ENCODE results near the gene AGT.

The AGT gene

DNA sequence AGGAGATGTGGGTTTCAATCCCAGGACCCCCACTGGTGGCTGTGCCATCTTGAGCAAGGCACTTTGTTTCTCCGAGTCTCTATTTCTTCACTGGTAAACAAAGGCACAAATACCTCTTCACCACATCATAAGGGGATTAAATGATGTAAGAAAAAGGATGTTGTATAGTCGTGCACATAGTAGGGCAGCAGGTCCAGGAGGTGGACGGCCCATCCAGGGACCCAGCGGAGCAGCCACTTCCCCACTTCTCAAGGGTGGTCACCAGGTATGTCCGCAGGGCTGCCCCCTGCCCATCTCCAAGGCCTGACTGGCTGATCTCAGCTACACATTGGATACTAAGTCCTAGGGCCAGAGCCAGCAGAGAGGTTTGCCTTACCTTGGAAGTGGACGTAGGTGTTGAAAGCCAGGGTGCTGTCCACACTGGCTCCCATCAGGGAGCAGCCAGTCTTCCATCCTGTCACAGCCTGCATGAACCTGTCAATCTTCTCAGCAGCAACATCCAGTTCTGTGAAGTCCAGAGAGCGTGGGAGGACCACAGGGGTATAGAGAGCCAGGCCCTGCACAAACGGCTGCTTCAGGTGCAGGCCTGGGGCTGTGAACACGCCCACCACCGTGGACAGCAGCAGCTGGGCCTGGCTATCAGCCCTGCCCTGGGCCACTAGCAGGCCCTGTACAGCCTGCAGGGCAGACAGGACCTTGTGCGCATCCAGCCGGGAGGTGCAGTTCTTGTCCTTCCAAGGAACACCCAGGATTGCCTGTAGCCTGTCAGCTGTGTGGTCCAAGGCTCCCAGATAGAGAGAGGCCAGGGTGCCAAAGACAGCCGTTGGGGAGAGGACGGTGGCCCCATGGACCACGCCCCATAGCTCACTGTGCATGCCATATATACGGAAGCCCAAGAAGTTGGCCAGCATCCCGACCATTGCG is 4.0 kb downstream of the AGT start:
- Histone ChIP-seq H3K79me2 (no peaks in the 10 kb centered on the region), H3K9ac (no peak overlapping the region), H3K4me3 (ENCODE audit: low read depth, low read length) (no peak overlapping the region), H3K27ac (no peak overlapping the region), H3K36me3 (ENCODE audit: control insufficient read depth, insufficient read depth, low read length) (no peaks in the 10 kb centered on the region), H2AFZ (no peak overlapping the region), H3K27me3 (ENCODE audit: control insufficient read depth, insufficient read depth, low read length) (no peaks in the 10 kb centered on the region), H3K4me1 (peaks cover 5% of the 10 kb centered on the region), H3K4me2 (ENCODE audit: low read length) (no peak overlapping the region), H3K9me3 (ENCODE audit: control insufficient read depth, low read length) (no peaks in the 10 kb centered on the region)
- TF ChIP-seq, protein P1, sequence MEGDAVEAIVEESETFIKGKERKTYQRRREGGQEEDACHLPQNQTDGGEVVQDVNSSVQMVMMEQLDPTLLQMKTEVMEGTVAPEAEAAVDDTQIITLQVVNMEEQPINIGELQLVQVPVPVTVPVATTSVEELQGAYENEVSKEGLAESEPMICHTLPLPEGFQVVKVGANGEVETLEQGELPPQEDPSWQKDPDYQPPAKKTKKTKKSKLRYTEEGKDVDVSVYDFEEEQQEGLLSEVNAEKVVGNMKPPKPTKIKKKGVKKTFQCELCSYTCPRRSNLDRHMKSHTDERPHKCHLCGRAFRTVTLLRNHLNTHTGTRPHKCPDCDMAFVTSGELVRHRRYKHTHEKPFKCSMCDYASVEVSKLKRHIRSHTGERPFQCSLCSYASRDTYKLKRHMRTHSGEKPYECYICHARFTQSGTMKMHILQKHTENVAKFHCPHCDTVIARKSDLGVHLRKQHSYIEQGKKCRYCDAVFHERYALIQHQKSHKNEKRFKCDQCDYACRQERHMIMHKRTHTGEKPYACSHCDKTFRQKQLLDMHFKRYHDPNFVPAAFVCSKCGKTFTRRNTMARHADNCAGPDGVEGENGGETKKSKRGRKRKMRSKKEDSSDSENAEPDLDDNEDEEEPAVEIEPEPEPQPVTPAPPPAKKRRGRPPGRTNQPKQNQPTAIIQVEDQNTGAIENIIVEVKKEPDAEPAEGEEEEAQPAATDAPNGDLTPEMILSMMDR (IDR thresholded peaks at IDR 0.05): no peak

DNA sequence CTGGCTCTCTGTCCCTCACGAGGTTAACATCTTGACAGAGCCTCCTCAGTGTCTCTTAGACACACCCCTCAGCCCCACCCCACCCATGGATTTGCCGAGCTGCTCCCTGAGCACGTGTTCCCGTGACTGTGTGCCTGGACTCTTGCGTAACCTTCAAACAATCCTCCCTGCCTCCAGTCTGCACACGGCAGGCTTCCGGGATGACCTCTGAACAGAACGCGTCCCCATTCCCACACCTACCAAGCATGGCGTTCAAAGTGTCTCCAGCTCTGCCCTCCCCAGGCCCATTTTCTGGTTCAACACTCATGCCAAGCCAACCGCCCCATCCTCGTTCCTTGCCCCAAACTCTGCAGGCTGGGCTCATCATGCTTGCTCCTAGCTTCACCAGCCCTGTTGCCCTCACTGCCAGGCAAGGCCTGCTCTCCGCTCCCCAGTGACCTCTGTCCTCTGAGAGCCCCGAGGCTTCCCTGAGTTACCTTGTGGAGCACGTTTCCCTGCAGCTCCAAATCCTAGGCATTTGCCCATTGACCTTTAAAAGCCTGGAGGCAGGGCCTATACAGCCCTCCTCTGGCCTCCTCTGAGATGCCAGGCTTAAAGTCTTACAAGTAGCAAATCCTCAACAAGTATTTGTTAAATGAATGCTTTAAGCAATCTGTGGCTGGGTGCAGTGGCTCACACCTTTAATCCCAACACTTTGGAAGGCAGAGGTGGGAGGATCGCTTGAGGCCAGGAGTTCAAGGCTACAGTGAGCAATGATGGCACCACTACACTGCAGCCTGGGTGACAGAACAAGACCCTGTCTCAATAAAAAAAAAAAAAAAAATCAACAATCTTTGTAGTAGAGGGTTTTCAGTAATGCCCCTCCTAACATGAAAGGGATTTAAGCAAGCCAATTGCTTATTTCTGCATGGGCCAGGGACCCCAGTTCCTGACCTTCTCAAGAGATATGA is 5.0 kb downstream of the AGT start:
- no peak overlapping the region for H3K9ac ChIP-seq
- no peak overlapping the region for H2AFZ ChIP-seq
- no peaks in the 10 kb centered on the region for H3K36me3 ChIP-seq (ENCODE audit: control insufficient read depth, insufficient read depth, low read length)
- TF ChIP-seq, protein P1 (IDR thresholded peaks at IDR 0.05): no peak
- H3K27me3 ChIP-seq (ENCODE audit: control insufficient read depth, insufficient read depth, low read length): no peaks in the 10 kb centered on the region
- H3K9me3 ChIP-seq (ENCODE audit: control insufficient read depth, low read length): no peaks in the 10 kb centered on the region
- H3K79me2 ChIP-seq: no peaks in the 10 kb centered on the region
- no peaks in the 10 kb centered on the region for H3K4me1 ChIP-seq
- H3K4me3 ChIP-seq (ENCODE audit: low read depth, low read length): no peak overlapping the region
- no peak overlapping the region for H3K4me2 ChIP-seq (ENCODE audit: low read length)
- no peak overlapping the region for H3K27ac ChIP-seq

DNA sequence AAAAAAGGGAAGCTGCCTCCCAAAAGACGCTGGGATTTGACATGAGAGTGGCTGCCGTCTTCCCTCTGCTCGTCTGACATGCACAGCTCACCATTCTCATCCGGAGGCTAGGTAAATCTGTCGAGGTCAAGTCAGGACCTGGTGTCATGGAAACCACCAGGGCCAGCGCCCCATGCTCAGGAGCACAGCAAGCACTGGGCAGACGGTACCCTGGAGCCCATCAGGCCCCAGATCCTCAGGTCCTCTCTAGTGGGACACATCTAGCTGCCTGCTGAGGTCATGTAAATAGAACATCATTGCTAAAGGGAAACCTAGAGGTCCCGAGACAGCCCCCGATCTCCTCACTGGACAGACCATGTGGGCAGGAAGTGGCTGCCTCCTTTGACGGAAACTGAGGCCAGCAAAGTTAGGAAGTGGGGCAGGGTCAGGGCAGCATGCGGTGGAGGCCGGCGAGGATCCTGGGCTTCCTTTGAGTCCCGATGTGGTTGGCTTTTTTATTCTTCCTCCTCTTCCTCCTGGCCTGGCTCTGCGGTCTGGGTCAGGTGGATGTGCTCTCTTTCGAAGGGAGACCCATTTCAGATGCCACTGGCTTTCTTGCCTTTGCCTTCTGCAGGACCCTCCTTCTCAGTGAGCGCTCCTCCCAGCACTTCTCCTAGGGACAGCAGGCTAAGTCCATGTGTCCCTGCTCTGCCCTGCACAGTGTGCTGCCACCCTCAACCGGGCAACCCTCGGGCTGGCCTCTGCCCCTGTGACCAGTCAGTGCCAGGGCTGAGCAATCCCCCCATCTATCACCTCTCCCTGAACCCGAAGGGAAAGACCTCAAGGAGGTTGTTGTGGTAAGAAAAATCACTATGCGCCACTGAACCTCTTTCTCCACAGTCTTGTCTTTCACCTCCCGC is 5.9 kb downstream of the AGT start:
- no peak overlapping the region for H3K27ac ChIP-seq
- TF ChIP-seq, protein P1 (IDR thresholded peaks at IDR 0.05): no peak
- no peaks in the 10 kb centered on the region for H3K36me3 ChIP-seq (ENCODE audit: control insufficient read depth, insufficient read depth, low read length)
- H3K4me1 ChIP-seq: no peaks in the 10 kb centered on the region
- H3K4me2 ChIP-seq (ENCODE audit: low read length): no peak overlapping the region
- no peak overlapping the region for H2AFZ ChIP-seq
- H3K79me2 ChIP-seq: no peaks in the 10 kb centered on the region
- no peak overlapping the region for H3K9ac ChIP-seq
- no peaks in the 10 kb centered on the region for H3K9me3 ChIP-seq (ENCODE audit: control insufficient read depth, low read length)
- no peaks in the 10 kb centered on the region for H3K27me3 ChIP-seq (ENCODE audit: control insufficient read depth, insufficient read depth, low read length)
- no peak overlapping the region for H3K4me3 ChIP-seq (ENCODE audit: low read depth, low read length)

DNA sequence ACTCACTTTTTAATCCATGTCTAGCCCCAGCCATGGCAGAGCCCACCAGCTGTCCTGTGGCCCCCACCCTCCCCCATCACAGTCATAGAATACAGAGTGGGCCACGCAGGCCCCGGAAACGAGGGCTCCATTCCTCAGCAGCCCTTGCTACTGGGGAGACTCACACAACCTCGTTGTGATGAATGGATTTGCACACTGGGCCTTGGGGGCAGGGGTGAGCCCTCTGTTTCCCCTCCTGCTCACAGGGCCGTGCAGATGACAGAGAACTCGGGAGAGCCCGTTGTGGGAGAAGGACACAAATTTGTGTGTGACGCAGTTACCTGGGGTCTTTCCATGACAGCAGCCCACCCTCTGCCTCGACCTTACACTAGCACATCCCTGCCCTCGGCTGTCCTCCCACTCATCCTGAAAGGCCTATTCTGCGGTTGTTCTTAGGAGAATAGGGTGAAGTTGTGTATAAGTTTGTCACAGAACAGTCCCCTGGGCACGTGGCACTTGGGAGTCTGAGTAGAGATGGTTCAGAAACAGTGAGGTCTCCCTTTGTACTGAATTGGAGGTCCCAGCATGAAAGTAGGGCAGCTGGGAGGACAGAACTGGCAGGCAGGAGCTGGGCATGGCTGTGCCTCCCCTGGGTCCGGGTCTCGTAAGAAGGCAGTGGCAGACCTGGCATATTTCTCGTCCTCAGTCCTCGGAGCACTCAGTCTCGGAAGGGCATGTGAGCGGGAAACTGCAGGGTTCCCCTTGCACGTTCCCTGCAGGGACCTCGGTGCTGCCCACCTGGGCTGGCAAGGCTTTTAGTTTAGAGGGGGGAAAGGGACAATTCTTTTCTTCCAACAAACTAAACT is 6.8 kb downstream of the AGT start:
- no peak overlapping the region for H3K9ac ChIP-seq
- no peaks in the 10 kb centered on the region for H3K79me2 ChIP-seq
- H3K4me3 ChIP-seq (ENCODE audit: low read depth, low read length): no peak overlapping the region
- H3K9me3 ChIP-seq (ENCODE audit: control insufficient read depth, low read length): no peaks in the 10 kb centered on the region
- no peaks in the 10 kb centered on the region for H3K36me3 ChIP-seq (ENCODE audit: control insufficient read depth, insufficient read depth, low read length)
- TF ChIP-seq, protein P1 (IDR thresholded peaks at IDR 0.05): no peak
- no peaks in the 10 kb centered on the region for H3K4me1 ChIP-seq
- no peak overlapping the region for H3K4me2 ChIP-seq (ENCODE audit: low read length)
- no peak overlapping the region for H3K27ac ChIP-seq
- no peaks in the 10 kb centered on the region for H3K27me3 ChIP-seq (ENCODE audit: control insufficient read depth, insufficient read depth, low read length)
- no peak overlapping the region for H2AFZ ChIP-seq
